WERI-Rb-1 (cell line): Measurements from ENCODE around the gene ZNF783.
A peak's percentile ranks its signal among the peaks of the same experiment; 100 is the strongest.

Source experiments
- DNase-seq: peaks from one replicate; pipeline ENCODE4 v3.0.0-alpha.2; 2020
- H3K27ac ChIP-seq: fragments of 250-450 bp; sonication (Bioruptor Pico); 2 replicates; pipeline ENCODE4 v1.5.1; 2020; ENCODE audit warnings: mild to moderate bottlenecking, moderate library complexity
- H3K27me3 ChIP-seq: fragments of 250-450 bp; sonication (Bioruptor Pico); 2 replicates; pipeline ENCODE4 v1.5.1; 2021; ENCODE audit warnings: mild to moderate bottlenecking, low read depth, moderate library complexity; ENCODE audit not compliant: insufficient read depth, severe bottlenecking
- H3K36me3 ChIP-seq: fragments of 250-450 bp; sonication (Bioruptor Pico); 2 replicates; pipeline ENCODE4 v1.5.1; 2020; ENCODE audit warnings: mild to moderate bottlenecking, moderate library complexity
- H3K4me3 ChIP-seq: 2 replicates; pipeline ENCODE4 v1.5.1; 2011; ENCODE audit warnings: low read depth, mild to moderate bottlenecking, control low read depth, low read length
- H3K9me3 ChIP-seq: fragments of 250-450 bp; sonication (Bioruptor Pico); 2 replicates; pipeline ENCODE4 v1.5.1; 2021; ENCODE audit warnings: mild to moderate bottlenecking, moderate library complexity; ENCODE audit not compliant: severe bottlenecking
- TF ChIP-seq, protein P1 (sequence below): IDR thresholded peaks from 2 replicates; pipeline ENCODE4 v1.5.1; 2011; ENCODE audit warnings: low read depth, mild to moderate bottlenecking, control low read depth, inconsistent platforms, low read length

The ZNF783 gene

DNA sequence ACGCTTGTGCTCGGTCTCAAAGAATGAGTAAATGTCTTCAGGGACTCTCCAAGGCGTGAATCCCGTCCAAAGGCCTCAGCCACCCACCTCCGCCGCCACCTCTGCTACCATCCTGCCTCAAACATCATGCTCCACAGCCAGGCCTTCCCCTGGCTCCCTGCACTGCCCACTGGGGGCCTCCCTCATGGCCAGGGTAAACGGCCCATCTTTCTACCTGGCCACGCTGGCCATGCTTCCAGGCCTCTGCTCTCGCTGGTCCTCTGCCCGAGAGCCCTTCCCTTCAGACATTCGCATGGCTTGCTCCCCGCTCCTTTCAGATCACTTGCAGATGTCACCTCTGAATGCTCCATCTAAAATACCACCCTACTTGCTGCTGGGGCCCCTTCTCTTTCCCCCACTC, 40.2 kb downstream of the ZNF783 start:
- no peak overlapping the region for H3K4me3 ChIP-seq
- TF ChIP-seq, protein P1, sequence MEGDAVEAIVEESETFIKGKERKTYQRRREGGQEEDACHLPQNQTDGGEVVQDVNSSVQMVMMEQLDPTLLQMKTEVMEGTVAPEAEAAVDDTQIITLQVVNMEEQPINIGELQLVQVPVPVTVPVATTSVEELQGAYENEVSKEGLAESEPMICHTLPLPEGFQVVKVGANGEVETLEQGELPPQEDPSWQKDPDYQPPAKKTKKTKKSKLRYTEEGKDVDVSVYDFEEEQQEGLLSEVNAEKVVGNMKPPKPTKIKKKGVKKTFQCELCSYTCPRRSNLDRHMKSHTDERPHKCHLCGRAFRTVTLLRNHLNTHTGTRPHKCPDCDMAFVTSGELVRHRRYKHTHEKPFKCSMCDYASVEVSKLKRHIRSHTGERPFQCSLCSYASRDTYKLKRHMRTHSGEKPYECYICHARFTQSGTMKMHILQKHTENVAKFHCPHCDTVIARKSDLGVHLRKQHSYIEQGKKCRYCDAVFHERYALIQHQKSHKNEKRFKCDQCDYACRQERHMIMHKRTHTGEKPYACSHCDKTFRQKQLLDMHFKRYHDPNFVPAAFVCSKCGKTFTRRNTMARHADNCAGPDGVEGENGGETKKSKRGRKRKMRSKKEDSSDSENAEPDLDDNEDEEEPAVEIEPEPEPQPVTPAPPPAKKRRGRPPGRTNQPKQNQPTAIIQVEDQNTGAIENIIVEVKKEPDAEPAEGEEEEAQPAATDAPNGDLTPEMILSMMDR: no peak
- H3K36me3 ChIP-seq: no peaks in the 10 kb centered on the region
- H3K9me3 ChIP-seq: peaks cover 2% of the 10 kb centered on the region
- no peaks in the 10 kb centered on the region for H3K27me3 ChIP-seq
- DNase-seq: no peak
- H3K27ac ChIP-seq: no peak overlapping the region

DNA sequence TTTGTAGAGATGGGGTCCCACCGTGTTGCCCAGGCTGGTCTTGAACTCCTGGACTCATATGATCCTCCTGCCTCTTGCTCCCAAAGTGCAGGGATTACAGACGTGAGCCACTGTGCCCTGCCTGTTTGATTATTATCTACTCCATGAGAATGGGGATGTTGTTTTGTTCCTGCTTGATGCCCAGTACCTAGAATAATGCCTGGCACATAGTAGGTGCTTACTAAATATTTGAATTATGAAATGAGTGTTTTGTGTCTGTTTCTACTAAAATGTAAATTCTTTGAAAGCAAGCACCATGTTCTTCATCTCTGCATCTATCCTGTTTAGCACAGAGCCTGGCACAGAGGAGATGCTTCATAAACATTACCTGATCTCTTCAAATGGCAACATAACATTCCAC, 40.9 kb downstream of the ZNF783 start:
- DNase-seq: no peak
- Histone ChIP-seq H3K4me3 (no peak overlapping the region), H3K36me3 (no peaks in the 10 kb centered on the region), H3K27me3 (no peaks in the 10 kb centered on the region), H3K27ac (no peak overlapping the region), H3K9me3 (peaks cover 2% of the 10 kb centered on the region)
- TF ChIP-seq, protein P1: no peak

DNA sequence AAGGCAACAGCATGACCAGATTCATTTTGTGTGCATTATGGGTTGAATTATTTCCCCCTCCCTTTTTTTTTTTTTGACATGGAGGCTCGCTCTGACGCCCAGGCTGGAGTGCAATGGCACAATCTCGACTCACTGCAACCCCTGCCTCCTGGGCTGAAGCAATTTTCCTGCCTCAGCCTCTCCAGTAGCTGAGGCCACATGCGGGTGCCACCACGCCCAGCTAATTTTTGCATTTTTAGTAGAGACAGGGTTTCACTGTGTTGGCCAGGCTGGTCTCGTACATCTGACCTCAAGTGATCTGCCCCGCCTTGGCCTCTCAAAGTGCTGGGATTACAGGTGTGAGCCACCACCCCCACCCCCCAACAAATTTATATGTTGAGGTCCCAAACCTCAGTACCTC, 42.0 kb downstream of the ZNF783 start:
- Histone ChIP-seq H3K9me3 (no peaks in the 10 kb centered on the region), H3K27ac (no peak overlapping the region), H3K4me3 (no peak overlapping the region), H3K27me3 (no peaks in the 10 kb centered on the region), H3K36me3 (no peaks in the 10 kb centered on the region)
- TF ChIP-seq, protein P1: no peak
- DNase-seq: no peak

DNA sequence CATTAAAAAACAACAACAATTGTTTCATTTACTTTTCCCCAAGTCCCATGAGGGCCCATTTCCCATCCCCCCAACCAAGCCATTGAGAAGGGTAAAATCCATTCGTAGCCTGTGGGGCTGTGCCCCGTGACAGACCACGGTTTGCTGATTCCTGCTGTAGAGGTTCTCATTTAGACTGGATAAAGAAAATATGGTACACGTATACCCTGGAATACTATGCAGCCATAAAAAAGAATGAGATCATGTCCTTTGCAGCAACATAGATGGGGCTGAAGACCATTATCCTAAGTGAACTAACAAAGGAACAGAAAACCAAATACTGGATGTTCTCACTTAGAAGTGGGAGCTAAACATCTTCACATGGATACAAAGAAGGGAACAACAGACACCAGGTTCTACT, 44.9 kb downstream of the ZNF783 start:
- Histone ChIP-seq H3K27me3 (no peaks in the 10 kb centered on the region), H3K9me3 (no peaks in the 10 kb centered on the region), H3K27ac (no peak overlapping the region), H3K36me3 (no peaks in the 10 kb centered on the region), H3K4me3 (no peak overlapping the region)
- no peak for DNase-seq
- TF ChIP-seq, protein P1: no peak

DNA sequence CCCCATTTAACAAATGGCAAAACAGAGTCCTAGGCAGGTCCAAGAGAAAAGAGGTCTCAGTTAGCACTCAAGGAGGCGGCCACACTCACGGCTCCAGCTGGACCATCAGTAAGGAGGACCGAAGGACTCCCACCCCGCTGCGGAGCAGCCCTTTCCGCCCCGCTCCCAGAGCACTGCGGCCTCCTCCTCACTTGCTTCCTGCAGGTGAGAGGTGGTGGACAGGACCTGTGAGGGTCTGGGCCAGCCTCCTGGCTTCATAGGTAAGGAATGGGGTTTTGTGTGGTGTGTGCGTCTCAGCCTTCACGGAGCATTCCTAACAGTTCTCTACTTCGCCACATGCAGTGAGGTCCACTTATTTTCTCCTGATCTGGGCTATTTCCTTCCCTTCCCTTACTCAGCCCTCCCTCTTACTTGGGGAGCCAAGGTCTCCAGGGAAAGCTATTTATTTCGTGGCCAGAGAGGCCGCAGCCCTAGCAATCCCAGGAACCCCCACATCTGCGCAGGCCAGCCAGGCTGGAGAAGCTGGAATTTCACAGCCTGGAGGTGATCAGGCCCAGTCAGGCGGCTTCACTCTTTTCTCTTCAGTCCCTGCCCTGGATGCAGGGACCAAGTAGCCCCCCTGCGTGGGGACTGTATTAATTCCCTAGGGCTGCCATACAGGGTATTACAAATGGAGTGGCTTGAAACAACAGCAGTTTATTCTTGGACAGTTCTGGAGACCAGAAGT, 45.9 kb downstream of the ZNF783 start:
- Histone ChIP-seq H3K27me3 (no peaks in the 10 kb centered on the region), H3K27ac (no peak overlapping the region), H3K36me3 (no peaks in the 10 kb centered on the region), H3K9me3 (no peaks in the 10 kb centered on the region), H3K4me3 (no peak overlapping the region)
- TF ChIP-seq, protein P1: no peak
- no peak for DNase-seq

DNA sequence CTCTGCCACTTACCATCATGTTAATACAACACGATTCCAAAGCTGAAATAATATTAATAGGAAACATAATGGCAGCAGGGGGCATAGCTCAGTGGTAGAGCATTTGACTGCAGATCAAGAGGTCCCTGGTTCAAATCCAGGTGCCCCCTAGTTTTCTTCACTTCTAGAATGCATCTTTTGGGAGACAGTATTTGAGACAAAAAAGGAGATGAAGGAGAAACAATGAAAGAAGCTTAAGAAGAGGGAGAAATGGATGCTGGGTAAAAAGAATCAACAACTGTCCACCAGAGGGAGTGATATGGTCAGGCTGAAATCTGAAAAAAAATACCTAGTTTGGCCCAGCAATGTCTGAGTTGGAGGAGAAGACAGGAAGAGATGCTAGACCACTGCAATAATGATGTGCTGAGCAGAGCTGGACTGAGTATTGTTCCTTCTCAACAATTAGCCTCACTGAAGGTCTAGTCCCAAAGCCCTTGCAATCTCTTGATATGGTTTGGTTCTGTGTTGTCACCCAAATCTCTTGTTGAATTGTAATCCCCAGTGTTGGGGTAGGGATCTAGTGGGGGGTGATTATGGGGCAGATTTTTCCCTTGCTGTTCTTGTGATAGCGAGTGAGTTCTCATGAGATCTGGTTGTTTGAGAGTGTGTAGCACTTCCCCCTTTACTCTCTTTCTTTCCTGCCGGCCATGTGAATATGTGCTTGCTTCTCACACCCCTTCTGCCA, 48.3 kb downstream of the ZNF783 start:
- Histone ChIP-seq H3K27me3 (no peaks in the 10 kb centered on the region), H3K9me3 (no peaks in the 10 kb centered on the region), H3K4me3 (no peak overlapping the region), H3K27ac (no peak overlapping the region), H3K36me3 (no peaks in the 10 kb centered on the region)
- no peak for DNase-seq
- TF ChIP-seq, protein P1: peak; percentile 55
